GM21619 (cell line): ENCODE results near the gene MYOF.

Experiments used
- ATAC-seq: cut with Tn5 transposase; IDR thresholded peaks from one replicate; pipeline ENCODE4 v1.9.1; 2021; ENCODE audit not compliant: unreplicated experiment

Gene MYOF, protein sequence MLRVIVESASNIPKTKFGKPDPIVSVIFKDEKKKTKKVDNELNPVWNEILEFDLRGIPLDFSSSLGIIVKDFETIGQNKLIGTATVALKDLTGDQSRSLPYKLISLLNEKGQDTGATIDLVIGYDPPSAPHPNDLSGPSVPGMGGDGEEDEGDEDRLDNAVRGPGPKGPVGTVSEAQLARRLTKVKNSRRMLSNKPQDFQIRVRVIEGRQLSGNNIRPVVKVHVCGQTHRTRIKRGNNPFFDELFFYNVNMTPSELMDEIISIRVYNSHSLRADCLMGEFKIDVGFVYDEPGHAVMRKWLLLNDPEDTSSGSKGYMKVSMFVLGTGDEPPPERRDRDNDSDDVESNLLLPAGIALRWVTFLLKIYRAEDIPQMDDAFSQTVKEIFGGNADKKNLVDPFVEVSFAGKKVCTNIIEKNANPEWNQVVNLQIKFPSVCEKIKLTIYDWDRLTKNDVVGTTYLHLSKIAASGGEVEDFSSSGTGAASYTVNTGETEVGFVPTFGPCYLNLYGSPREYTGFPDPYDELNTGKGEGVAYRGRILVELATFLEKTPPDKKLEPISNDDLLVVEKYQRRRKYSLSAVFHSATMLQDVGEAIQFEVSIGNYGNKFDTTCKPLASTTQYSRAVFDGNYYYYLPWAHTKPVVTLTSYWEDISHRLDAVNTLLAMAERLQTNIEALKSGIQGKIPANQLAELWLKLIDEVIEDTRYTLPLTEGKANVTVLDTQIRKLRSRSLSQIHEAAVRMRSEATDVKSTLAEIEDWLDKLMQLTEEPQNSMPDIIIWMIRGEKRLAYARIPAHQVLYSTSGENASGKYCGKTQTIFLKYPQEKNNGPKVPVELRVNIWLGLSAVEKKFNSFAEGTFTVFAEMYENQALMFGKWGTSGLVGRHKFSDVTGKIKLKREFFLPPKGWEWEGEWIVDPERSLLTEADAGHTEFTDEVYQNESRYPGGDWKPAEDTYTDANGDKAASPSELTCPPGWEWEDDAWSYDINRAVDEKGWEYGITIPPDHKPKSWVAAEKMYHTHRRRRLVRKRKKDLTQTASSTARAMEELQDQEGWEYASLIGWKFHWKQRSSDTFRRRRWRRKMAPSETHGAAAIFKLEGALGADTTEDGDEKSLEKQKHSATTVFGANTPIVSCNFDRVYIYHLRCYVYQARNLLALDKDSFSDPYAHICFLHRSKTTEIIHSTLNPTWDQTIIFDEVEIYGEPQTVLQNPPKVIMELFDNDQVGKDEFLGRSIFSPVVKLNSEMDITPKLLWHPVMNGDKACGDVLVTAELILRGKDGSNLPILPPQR (N-terminal part only)

DNA sequence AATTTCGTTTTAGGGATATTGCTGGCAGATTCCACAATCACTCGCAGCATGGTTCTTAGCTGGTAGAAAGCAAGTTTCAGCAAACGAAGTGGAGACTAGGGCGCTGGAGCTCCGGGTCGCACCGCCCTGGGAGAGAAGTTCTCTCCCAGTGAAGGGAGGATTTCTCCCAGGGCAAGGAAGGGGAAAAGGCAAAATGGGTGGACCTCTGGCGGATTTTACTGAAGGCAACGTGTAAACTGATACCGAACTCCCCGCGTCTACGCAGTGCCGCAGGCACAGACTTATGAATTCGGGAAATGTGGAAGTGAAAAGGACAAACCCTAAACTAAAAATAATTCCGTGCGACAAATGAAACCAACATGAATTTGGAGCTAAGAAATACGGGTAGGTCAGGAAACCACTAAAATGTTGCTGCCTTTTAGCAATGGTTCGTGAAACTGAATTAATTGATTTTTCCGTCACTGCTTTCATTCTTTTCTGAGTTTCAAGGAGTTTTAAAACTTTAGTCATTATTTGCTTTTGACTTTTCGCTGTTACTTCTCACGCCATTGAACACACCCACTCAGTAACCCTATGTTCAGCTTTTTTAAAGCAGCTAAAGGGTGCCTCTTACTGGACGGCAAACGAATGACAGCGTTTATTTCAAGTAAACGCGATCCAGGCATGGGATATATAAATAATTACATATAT is at the start of gene MYOF:
TSS of gene MYOF (minus strand) at position 190 of the 690 bp plus-strand sequence. CDS start at position 50, 140 bp downstream.
- peak; percentile 82 for ATAC-seq

DNA sequence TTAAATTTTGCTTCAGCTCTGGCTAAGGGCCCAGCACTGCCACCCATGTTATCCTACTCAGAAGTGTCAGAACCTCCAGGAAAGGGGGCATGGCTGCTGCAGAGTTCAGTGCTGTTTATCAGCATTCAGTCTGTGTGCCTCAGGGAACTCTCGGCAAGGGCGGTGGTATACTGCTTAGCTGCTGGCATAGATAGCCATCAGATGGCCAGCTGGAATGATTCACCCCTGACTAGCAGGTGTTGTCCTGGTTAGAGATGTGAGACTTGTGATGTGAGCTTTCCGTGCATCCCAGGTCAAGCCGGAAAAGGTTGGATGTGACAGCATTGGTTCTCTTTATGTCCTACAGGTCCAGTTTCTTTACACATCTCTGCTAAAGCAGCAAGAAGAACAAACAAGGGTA is 36.4 kb upstream of the MYOF start:
- no peak for ATAC-seq

DNA sequence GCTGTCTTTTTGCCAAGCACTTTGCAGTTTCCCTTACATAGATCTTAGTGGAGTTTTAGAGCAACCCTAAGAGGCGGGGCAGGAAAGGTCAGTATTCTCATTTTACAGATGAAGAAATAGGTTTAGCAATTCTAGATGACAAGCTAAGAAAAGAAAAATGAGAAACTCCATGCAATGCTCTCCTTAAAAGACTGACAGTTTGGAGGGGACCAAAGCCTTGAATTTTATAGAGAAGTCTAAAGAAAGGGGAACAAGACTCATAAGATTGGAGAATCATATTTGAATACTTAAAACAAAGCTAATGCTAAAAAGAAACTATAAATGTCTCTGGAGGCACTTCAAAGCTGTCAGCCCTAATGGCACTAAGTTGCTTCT is 33.9 kb upstream of the MYOF start:
- ATAC-seq, result no peak

- ATAC-seq, result no peak
Measured at GRCh38 chr10:93515071-93516005, 33.2 kb upstream of the MYOF start.

DNA sequence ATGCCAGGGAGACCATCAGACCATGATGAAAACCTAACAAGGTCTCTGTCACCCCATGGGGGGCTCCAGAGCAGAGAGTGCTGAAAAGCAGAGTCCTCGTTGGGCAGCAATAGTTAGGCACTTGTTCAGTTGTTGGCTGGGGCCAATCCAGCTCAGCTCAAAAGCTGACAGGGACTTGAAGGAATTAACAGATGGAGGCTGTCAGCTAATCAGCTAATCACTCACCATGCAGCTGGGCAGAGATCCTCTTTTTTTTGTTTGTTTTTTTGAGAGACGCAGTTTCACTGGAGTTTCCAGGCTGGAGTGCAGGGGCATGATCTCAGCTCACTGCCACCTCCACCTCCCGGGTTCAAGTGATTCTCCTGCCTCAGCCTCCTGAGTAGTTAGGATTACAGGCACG is 32.4 kb upstream of the MYOF start:
- no peak for ATAC-seq

DNA sequence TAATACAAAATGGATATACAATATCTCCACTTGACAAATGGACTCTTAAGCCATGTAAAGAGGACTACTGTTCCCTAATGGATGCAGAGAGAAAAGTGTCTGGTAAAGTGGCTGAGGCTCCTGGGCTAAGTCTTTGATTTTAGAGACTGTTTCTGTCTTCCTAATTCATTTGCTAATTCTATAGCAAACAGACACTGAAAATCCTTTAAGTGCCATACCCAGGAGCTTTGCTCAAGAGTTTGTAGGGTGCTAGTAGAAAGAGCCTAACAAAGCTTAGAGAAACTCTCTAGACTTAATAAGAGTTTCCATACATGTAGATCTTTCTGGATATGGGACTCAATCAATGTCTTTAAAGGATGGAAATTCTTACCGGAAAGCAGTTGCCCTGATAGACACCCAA is 31.0 kb upstream of the MYOF start:
- ATAC-seq, result no peak

GRCh38 chr10:93512565-93512964 is 30.4 kb upstream of the MYOF start:
- ATAC-seq, result no peak

DNA sequence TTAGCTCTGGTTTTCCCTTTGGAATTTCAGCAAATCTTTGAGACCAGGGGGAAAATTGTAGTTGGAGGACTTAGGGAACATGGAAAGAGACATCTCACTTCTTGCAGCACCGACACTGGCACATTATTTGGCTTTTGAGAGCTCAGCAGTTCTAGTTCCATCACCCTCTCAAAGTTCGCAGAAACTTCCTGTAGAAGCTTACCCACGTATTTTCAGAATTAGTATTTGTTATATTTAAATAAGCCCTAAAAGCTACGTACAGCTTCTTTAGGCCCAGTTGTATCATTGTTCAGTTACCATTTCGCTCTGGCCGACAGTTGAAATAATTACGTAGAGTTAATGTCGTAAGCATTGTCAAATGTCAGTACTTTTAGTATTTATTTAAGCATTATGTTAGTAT is 27.7 kb upstream of the MYOF start:
- ATAC-seq, result no peak

DNA sequence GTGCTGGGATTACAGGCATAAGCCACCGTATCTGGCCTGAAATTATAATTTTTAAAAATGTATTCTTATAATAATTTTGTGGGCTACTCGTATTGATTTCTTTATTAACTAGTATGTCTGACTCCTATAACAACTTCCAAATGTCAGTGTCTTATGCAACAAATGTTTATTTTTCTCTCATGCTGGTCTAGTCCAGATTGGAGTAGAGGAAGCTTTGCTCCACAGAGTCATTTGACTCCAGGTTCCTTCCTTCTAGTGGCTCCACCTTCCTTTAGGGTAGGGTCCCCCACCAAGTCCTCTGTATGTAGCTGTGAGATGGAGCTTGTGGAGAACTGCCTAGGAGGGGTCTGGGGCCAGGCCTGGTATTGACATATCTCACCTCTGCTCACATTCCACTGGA is 22.9 kb upstream of the MYOF start:
- ATAC-seq, result no peak

DNA sequence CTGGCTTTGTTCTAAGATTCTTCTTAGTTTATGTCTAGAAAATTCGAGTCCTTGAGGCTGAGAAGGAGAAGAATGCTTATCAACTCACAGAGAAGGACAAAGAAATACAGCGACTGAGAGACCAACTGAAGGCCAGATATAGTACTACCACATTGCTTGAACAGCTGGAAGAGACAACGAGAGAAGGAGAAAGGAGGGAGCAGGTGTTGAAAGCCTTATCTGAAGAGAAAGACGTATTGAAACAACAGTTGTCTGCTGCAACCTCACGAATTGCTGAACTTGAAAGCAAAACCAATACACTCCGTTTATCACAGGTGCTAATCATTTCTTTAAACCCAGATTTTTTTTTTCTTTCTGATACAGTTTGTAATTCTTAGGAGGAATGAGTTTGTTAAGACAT is 20.9 kb upstream of the MYOF start:
- peak; percentile 74 for ATAC-seq

DNA sequence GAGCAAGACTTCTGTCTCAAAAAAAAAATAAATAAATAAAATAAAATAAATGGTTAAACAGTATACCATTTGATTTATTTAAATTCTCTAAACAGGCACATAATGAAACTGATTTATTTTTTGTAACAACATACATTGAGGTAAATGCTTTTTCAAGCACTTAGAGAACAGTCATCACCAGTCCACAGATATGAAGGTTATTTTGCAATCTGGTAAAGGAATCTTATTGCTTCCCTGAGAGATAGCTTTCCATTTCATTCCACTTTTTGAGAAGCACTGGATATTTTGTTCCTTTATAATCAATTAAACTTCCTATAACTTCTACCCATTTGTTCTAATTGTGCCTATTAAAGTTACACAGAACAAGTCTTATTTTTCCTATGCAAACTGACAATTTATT is 19.5 kb upstream of the MYOF start:
- ATAC-seq, result no peak

DNA sequence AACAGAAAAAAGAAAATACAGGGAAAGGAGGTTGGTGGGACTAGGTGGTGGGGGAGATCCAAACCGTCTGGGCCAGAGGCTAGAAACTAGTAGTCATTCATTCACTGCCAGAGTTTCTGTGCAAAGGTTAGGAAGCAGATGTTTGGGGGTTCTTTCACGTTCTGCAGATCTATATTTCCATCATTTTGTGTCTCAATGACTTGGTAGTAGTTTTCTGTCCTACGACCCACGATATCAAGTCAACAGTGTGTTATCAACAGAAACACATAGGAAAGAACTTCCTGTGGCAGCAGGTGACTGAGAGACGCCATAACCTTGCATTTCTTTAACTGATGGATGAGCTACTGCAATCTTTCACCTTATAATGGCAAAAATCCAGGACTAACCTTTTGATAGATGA is 16.0 kb upstream of the MYOF start:
- no peak for ATAC-seq

GRCh38 chr10:93496322-93497041 is 14.3 kb upstream of the MYOF start, which contains the start of gene CEP55:
Gene CEP55, plus strand, starts transcription at chr10:93496612. Its CDS starts 3,440 bp downstream, at chr10:93500052.
- ATAC-seq, result peak; percentile 98

- ATAC-seq, result peak; percentile 14
Measured at GRCh38 chr10:93495654-93496321, 13.7 kb upstream of the MYOF start.

- ATAC-seq, result no peak
Measured at GRCh38 chr10:93494494-93494893, 12.4 kb upstream of the MYOF start.

DNA sequence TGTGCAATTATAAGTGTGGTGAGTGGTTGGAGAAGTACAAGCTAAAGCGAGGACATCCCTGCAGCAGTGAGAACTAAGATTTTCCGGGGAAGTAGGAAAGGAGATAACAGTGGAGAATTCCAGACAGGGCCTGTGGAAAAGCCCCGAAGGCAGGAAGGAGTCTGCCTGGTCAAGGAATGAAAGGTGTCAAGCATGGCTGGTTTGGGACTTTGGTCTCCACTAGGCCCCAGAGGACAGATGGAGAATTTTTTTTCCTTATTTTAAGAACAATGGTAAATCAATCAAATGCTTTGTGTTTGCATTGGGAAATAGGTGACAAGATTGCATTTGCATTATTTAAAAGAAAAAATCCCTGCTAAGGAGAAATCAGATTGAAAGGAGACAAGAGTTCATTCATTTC is 11.0 kb upstream of the MYOF start:
- no peak for ATAC-seq

- ATAC-seq, result no peak
Measured at GRCh38 chr10:93491602-93492121, 9.5 kb upstream of the MYOF start.

DNA sequence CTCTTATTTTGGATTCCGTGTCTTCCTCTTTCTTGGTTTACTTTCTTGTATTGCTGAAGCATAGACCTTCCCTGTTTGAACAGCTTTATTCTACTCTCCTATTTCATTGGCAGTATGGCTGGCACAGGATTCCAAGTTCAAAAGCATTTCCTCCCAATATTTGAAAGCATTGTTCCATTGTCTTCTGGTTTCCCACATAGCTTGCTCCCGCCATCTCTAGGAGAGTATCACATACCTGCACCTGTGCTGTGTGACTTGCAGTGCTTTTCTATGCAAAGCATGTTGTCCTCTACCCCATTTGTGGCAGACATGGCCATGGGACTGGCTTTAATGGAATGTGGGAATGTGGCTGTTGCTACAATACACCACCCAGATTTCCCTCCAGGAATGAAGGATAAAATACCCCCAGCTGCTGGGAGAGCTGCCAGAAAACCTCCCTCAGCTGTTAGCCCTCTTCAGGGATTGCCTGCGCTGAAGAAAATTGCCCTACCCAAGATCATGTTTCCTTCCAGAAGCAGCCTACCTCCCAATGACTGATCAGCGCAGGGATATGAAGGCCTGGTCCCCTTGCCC is 6.9 kb upstream of the MYOF start:
- no peak for ATAC-seq
